ENCODE data around the gene FBXL20. TPM values are rescaled to one million over a fixed set of nuclear protein-coding genes. Genes with fewer than 3 reads are reported as not detected.

The FBXL20 gene
- total RNA-seq, 1 donor from 2014 or later, result 23.9 TPM

DNA sequence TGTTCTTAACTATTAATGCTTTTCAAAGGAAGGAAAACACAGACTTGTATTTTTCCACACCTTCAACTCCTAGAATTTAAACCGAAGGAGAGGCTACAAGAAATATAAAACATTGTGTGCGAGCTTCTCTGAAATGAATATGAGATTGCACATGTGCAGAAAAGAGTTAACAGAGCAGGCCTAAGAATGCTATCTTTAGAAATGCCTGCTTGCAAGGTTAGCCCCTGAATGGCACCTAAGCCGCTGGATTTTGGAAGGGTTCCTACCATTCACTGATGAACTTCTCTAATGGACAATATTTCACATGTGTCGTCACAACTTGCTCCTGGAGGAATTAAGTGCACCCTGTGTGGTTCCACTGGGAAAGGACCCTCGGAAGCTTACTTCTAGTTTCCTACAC lies 69.3 kb downstream of the FBXL20 start:
- H3K27me3 ChIP-seq, result no peaks in the 10 kb centered on the region
- no peak overlapping the region for H3K27ac ChIP-seq
- TF ChIP-seq, protein P1, sequence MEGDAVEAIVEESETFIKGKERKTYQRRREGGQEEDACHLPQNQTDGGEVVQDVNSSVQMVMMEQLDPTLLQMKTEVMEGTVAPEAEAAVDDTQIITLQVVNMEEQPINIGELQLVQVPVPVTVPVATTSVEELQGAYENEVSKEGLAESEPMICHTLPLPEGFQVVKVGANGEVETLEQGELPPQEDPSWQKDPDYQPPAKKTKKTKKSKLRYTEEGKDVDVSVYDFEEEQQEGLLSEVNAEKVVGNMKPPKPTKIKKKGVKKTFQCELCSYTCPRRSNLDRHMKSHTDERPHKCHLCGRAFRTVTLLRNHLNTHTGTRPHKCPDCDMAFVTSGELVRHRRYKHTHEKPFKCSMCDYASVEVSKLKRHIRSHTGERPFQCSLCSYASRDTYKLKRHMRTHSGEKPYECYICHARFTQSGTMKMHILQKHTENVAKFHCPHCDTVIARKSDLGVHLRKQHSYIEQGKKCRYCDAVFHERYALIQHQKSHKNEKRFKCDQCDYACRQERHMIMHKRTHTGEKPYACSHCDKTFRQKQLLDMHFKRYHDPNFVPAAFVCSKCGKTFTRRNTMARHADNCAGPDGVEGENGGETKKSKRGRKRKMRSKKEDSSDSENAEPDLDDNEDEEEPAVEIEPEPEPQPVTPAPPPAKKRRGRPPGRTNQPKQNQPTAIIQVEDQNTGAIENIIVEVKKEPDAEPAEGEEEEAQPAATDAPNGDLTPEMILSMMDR (IDR thresholded peaks at IDR 0.05), result no peak
- DNase-seq, result no peak
- no peaks in the 10 kb centered on the region for H3K9me3 ChIP-seq
- H3K4me3 ChIP-seq, result no peak overlapping the region
- H3K36me3 ChIP-seq, result no peaks in the 10 kb centered on the region
- intact Hi-C loops (cut with DNase I), result no loop called here
- ATAC-seq, result no peak
- H3K4me1 ChIP-seq, result peaks cover 7% of the 10 kb centered on the region

DNA sequence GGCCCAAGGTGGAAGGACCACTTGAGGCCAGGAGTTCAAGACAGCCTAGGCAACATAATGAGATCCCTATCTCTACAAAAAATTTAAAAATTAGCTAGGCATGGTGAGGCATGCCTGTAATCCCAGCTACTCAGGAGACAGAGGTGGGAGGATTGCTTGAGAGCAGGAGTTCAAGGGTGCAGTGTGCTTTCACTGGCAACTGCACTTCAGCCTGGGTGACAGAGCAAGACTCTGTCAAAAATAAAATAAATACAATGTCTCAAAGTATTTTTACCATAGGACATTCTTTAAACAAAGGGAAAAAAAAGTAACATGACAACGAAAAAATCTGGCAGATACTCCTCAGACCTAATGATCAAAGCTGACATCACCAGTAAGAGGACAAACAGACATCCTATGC lies 72.6 kb downstream of the FBXL20 start:
- TF ChIP-seq, protein P1 (IDR thresholded peaks at IDR 0.05), result no peak
- Histone ChIP-seq H3K27ac (no peak overlapping the region), H3K4me3 (no peak overlapping the region), H3K27me3 (no peaks in the 10 kb centered on the region), H3K4me1 (no peaks in the 10 kb centered on the region), H3K9me3 (no peaks in the 10 kb centered on the region), H3K36me3 (no peaks in the 10 kb centered on the region)
- intact Hi-C loops (cut with DNase I), result no loop called here
- no peak for ATAC-seq
- DNase-seq, result no peak

DNA sequence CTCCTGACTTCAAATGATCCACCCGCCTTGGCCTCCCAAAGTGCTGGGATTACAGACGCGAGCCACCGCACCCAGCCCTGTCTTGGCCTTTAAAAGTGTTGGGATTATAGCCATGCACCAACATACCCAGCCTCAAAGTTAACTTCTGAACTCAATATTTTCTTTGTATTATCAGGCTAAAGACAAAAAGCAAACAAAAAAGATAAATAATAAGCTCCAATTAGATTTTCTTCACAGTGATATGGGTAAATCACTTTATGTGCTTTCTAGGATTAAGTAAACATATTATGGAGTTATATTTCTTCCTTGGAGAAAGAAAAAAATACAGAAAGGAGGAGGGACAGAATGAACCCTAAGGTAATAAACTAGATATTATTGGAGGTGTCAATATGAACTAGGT lies 74.3 kb downstream of the FBXL20 start:
- no peaks in the 10 kb centered on the region for H3K9me3 ChIP-seq
- DNase-seq, result no peak
- no peak for ATAC-seq
- no peak overlapping the region for H3K27ac ChIP-seq
- H3K4me3 ChIP-seq, result no peak overlapping the region
- H3K4me1 ChIP-seq, result no peaks in the 10 kb centered on the region
- no peaks in the 10 kb centered on the region for H3K27me3 ChIP-seq
- TF ChIP-seq, protein P1 (IDR thresholded peaks at IDR 0.05), result no peak
- no peaks in the 10 kb centered on the region for H3K36me3 ChIP-seq
- intact Hi-C loops (cut with DNase I), result no loop called here

DNA sequence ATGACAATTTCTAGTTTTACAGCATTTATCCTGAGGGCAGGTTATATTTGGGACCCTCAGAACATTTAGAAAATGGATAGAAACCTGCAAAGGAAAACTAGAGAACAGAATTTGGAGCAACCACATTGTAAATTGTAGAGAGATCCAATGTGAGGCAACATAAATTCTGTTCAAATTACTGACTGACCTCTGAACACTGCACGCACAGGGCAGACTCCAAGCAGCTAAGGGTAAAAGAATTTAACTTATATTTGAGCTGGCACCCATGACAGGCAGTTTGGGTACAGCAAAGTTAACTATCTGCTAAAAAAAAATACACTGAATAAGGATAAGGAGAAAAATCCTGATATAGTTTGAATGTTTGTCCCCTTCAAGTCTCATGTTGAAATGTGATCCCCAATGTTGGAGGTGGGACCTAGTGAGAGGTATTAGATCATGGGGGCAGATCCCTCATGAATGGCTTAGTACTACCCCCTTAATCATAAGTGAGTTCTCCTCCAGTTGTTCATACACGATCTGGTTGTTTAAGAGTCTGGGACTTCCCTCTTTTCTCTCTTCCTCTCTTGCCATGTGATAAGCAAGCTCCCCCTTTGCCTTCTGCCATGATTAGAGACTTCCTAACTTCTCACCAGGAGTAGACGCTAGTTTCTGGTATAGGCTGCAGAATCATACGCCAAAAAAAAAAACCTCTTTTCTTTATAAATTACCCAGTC lies 75.7 kb downstream of the FBXL20 start:
- H3K4me3 ChIP-seq, result no peak overlapping the region
- ATAC-seq, result peak; percentile 86
- no peaks in the 10 kb centered on the region for H3K27me3 ChIP-seq
- no peaks in the 10 kb centered on the region for H3K9me3 ChIP-seq
- TF ChIP-seq, protein P1 (IDR thresholded peaks at IDR 0.05), result no peak
- H3K36me3 ChIP-seq, result no peaks in the 10 kb centered on the region
- H3K27ac ChIP-seq, result no peak overlapping the region
- intact Hi-C loops (cut with DNase I), result no loop called here
- no peaks in the 10 kb centered on the region for H3K4me1 ChIP-seq
- DNase-seq, result no peak

DNA sequence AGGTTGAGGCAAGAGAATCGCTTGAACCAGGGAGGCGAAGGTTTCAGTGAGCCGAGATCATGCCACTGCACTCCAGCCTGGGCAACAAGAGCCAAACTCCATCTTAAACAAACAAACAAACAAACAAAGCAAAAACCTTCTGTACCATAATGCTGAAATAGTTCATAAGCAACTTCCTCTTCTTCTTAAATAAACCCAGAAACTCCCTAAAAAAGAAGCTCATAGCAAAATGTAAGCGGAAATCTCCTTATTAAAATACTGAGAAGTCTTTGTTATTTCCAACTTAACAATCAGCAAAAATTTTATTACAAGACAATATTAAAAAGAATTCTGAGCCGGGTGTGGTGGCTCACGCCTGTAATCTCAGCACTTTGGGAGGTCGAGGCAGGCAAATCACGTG lies 82.8 kb downstream of the FBXL20 start:
- no peak overlapping the region for H3K27ac ChIP-seq
- no peaks in the 10 kb centered on the region for H3K4me1 ChIP-seq
- ATAC-seq (no peak), DNase-seq (no peak)
- intact Hi-C loops (cut with DNase I), result no loop called here
- TF ChIP-seq, protein P1 (IDR thresholded peaks at IDR 0.05), result no peak
- no peak overlapping the region for H3K4me3 ChIP-seq
- H3K27me3 ChIP-seq, result no peaks in the 10 kb centered on the region
- H3K9me3 ChIP-seq, result no peaks in the 10 kb centered on the region
- no peaks in the 10 kb centered on the region for H3K36me3 ChIP-seq
